OCI-M1 (cell line): ENCODE data around the gene MRC2.
A peak's percentile ranks its signal among the peaks of the same experiment; 100 is the strongest.
"Not testable (repeated sequence)": the region's sequence is repeated elsewhere in the genome, so short reads cannot be mapped to it uniquely, and the experiment has no call there.

Experiments used
- DNase-seq: peaks from one replicate; lab custom pipeline; 2025; lab: John Stamatoyannopoulos, UW

MRC2 gene

DNA sequence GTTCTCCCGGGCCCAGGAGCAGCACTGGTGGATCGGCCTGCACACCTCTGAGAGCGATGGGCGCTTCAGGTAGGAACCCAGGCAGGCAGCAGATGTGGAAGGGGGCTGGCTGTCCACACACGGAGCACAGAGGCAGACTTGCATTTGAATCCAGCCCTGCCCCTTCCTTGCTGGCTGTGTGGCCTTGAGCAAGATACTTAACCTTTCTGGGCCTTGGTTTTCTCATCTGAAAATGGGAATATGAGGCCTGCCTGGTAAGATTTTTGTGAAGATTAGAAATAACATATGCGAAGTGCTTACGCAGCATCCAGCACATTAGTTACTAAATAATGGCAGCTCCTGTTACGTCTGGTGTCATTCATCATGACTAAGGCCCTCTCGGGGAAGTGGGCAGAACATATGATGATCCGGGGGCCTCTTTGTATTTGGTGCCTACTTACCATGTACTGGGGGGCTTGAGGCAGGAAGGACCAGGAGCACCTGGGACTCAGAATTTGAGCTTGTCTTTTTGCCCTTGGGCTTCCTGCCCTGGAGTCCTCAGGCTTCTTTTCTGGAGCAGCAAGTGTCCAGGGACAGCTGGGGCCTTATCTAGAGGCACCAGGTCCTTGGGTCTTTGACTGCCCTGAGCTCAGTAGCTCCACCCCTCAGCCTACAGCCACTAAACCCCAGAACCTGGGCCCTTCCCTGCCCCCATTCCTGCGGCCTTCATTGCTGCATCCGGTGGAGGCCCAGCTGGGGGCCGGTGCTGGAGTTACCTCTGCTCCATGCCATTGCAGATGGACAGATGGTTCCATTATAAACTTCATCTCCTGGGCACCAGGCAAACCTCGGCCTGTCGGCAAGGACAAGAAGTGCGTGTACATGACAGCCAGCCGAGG is 53.8 kb downstream of the MRC2 start:
- DNase-seq: no peak

DNA sequence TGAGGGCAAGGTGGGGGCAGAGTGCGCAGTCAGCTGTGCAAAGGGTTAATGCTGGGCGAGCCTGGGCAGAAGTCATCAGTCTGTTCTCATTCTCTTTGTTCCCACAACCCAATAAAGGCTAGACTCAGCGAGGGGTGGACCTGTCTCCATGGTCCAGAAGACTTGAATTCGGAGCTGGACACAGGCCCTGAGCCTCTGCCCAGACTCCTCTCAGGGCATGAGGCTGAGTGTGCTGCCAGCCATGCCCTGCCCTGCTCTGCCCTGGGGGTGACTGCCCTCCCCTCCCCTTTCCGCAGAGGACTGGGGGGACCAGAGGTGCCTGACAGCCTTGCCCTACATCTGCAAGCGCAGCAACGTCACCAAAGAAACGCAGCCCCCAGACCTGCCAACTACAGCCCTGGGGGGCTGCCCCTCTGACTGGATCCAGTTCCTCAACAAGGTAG is 54.5 kb downstream of the MRC2 start:
- no peak for DNase-seq

DNA sequence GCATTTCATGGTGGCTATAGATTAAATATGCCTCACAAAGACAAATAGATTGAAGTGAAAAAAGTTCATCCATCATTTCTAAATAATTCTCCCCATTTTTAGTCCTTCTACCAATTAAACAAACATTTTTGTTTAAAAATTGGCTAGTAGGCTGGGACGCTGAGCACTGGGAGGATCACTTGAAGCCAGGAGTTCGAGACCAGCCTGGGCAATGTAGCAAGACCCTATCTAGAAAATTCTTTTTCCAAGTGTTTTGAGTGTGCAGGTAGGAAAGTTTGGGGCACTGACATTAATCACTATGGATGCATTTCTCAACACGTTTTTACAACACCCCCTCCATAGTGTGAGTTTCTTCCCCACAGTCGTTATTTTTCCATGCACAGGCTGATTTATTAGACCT is 56.7 kb downstream of the MRC2 start:
- no peak for DNase-seq

DNA sequence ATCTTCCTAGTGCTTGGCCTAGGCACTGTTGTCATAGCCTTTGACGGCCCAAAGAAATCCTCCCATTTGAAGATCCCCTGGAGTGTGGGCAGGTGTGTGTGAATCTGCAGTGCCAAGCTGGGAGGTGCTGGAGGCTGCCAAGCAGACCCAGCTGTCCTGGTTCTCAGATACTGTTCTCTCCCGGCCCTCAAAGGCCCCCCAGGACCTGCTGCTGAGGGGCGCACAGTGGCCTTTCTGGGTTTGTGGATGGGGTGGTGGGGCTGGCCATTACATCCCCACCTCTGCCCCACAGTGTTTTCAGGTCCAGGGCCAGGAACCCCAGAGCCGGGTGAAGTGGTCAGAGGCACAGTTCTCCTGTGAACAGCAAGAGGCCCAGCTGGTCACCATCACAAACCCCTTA is 60.5 kb downstream of the MRC2 start:
- DNase-seq: no peak

GRCh38 chr17:62688398-62689160 is 61.1 kb downstream of the MRC2 start:
- DNase-seq: no peak

- DNase-seq: no peak
Measured at GRCh38 chr17:62689441-62690167, 62.1 kb downstream of the MRC2 start.

GRCh38 chr17:62690168-62690897 is 62.9 kb downstream of the MRC2 start:
- DNase-seq: no peak

DNA sequence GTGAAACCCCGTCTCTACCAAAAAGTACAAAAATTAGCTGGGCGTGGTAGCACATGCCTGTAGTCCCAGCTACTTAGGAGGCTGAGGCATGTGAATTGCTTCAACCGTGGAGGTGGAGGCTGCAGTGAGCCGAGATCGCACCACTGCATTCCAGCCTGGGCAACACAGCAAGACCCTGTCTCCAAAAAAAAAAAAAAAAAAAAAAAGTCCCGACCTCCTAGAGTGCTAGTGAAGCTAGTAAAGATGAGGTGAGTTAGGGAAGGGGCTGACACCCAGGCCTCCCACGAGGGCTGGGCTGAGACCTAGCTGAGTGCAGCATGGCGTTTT is 64.1 kb downstream of the MRC2 start:
- not testable (repeated sequence) for DNase-seq

- DNase-seq: no peak
Measured at GRCh38 chr17:62692159-62692651, 64.7 kb downstream of the MRC2 start.

- peak; percentile 38 for DNase-seq
Measured at GRCh38 chr17:62692721-62693431, 65.4 kb downstream of the MRC2 start.

- no peak for DNase-seq
Measured at GRCh38 chr17:62693616-62694409, 66.3 kb downstream of the MRC2 start.

DNA sequence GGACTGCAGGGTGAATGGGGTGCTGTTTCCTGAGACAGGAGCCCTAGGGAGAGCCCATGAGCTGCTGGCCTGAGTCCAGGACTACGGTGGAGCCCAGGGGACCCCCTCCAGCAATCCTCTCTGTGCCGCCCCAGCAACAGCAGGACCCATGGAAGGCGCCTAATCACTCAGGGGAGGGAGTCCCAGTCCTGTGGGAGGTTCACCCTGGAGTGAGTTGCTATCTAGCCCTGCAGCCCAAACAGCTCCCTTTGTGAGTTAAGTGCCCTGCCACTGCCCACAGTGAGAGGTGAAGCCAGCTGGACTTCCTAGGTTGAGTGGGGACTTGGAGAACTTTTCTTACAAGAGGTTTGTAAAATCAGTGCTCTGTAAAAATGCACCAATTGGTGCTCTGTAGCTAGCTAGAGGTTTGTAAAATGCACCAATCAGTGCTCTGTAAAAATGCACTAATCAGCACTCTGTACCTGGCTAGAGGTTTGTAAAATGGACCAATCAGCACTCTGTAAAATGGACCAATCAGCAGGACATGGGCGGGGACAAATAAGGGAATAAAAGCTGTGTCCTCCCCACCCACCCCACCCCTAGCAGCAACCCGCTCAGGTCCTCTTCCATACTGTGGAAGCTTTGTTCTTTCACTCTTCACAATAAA is 67.7 kb downstream of the MRC2 start:
- peak; percentile 4 for DNase-seq

- DNase-seq: no peak
Measured at GRCh38 chr17:62696256-62696655, 68.8 kb downstream of the MRC2 start.

DNA sequence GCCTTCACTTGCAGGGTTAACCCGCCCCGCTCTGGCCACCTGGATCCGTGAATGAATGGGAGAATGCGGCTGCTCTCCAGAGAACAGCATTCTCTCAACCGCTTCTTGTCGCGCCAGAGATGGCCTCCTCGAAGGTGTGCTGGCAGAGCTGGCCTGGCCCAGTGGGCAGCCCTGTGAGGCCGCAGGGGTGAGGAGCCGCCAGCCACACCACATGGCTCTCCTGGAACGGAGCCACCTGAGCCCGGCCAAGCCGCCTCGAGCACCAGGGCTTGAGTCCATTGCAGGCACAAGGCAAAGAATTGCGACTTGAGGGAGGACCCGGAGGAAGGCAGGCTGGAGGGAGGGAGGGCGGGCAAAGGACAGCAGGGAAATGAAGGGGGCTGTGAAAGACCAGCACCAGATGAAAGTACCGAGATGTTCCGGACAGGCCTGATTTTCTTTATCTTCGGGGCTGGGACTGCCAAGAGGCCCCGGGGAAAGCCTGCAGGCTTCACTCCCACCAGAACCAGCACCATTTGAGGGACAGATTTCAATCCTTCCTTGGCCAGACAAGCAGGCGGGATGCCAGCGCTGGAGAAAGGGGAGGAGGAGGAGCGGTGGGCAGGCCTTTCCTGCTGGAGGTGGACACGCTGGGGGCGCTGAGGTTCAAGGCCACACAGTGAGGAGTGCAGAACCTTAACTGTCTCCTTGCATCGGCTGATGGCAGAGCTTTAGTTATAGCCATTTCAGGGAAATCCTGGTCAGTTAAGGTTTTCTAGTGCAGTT is 69.4 kb downstream of the MRC2 start:
- DNase-seq: no peak

GRCh38 chr17:62698459-62698858 is 71.0 kb downstream of the MRC2 start:
- DNase-seq: not testable (repeated sequence)

DNA sequence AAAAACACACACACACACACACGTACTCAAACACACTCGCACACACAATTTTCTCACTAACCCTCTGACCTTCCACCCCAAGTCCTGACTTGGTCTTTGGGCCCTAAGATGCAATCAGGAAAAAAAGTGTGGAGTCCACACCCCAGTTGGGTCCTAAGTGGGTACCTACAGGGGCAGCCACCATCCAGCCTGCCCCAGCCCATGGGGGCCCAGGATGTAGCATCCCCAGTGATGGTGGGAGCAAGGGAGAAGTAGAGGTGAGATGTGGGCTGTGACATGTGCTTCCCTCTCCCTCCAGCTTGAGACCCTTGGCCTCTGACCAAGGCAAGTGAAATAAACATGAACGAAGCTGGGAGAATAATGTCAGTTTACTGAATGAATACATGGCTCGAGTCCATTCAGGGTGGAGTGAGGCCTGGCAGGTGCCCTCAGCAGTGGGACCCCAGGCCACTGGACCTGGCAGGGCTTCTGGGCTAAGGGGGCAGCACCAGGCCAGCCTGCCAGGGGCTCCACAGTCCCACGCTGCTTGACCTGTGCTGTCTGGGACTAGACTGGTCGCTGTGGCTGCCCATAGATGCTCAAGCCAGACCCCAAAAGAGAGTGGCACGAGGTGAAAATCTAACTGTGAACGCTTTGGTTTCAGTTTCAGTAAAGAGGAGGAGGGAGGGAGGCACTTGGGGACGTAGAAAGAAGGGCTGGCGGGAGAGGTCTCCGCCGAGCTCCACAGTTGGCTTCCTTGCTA is 73.7 kb downstream of the MRC2 start:
- DNase-seq: no peak

DNA sequence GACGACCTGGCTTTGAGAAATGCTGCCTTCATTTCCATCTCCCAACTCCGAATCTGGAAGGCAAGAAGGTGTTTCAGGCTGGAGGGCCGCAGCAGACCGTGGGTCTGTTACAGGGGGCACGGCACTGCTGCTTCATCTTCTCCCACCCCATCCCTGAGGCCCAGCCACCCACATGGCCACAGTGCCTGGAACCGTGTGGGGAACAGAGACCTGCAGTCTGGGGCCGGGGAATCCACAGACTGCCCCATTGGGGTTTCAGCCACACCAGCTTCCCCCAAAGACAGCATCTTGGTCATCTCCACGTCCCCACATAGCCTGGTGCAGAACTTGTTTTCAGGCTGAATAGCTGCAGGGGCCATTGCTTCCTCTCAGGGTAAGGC is 74.2 kb downstream of the MRC2 start:
- DNase-seq: no peak

GRCh38 chr17:62702746-62703260 is 75.3 kb downstream of the MRC2 start:
- DNase-seq: no peak
